HT1080 (cell line): ENCODE results near the gene NOX4. TPM values are rescaled to one million over a fixed set of nuclear protein-coding genes. Genes with fewer than 3 reads are reported as not detected.
"Not testable (repeated sequence)": the region's sequence is repeated elsewhere in the genome, so short reads cannot be mapped to it uniquely, and the experiment has no call there.

Source experiments
- DNase-seq: peaks from one replicate; pipeline ENCODE4 v3.0.0-alpha.2; 2015; ENCODE audit warnings: low read depth
- total RNA-seq: library from RNA; depleted of rRNA; stranded (reverse); fragments of >200 nt; shearing (Covaris generic); gene quantifications from 2 replicates; pipeline ENCODE4 v1.2.3, GENCODE V29; 2014

Gene NOX4
- total RNA-seq, 1 experiment from 2014 or later: 16.6 TPM

DNA sequence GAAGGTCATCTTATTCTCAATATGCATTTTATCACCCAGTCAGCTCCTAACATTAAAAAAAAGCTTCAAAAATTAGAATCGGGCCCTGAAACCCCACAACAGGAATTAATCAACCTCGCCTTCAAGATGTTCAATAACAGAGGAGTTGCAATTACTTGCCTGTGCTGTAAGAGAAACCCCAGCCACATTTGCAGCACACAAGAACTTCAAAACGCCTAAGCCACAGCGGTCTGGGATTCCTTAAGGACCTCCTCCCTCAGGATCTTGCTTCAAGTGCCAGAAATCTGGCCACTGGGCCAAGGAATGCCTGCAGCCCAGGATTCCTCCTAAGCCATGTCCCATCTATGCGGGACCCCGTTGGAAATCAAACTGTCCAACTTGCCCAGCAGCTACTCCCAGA lies 108.2 kb downstream of the NOX4 start:
- DNase-seq: not testable (repeated sequence)

DNA sequence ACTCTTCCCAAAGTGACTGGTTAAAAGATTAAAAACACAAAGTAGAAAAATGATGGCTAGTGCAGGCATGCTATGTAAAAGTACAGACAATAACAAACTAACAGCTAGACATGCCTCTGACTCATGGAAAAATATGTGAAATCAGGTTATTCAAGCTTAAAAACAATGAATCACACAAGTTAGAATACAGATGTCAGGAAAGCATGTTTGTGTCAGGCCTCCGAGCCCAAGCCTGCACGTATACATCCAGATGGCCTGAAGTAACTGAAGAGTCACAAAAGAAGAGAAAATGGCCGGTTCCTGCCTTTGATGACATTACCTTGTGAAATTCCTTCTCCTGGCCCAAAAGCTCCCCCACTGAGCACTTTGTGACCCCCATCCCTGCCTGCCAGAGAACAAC lies 110.1 kb downstream of the NOX4 start:
- DNase-seq: peak; percentile 93

DNA sequence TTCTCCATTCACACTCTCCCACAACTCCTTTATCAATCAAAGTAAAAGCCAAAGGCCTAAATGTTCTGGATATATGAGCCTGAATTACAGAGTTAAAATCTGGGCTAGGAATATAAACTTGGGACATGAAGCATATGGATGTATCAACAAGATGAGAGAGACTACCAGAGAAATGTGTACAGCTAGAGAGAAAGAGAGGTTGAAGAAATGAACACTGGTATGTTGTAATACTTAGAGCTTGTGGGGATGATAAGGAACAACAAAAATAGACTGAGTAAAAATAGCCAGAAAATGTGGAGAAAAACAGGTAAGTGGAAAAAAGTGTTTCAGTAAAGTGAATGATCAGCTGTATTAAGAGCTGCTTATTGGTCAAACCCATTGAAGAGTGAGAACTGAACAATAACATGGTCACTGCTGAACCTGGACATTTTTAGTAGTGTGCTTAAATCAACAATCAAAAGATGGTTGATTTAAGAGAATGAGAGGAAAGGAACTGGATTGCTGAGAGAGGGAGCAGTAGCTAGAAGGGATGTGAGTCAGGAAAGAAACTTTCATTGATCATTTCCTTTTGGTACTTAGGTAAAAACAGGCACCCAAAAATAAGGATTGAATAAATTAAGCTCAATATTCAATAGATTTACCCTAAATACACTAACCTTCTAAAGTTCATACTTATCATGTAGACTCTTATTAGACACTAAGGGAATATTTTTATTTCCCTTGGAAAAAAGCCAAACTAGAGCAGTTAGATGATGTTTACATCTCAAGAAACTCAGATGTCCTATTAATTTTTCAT lies 111.0 kb downstream of the NOX4 start:
- peak; percentile 57 for DNase-seq

DNA sequence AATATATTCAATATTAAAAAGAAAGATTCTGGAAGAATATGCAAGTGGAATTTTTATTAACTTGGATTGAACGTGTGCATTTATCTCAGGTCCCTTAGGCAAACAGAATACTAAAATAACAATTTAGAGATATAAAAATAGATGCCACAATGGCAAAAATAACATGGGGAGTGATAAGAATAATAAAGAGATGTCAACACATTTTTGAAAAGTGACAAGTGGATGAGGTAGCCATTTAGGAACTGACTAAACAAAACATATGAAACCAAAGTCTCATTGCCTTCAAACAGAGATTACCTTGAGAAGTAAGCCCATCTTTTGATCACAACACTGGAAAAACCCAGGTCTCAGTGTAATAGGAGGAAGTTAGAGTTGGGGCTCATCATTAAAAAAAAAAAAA lies 112.2 kb downstream of the NOX4 start:
- not testable (repeated sequence) for DNase-seq

DNA sequence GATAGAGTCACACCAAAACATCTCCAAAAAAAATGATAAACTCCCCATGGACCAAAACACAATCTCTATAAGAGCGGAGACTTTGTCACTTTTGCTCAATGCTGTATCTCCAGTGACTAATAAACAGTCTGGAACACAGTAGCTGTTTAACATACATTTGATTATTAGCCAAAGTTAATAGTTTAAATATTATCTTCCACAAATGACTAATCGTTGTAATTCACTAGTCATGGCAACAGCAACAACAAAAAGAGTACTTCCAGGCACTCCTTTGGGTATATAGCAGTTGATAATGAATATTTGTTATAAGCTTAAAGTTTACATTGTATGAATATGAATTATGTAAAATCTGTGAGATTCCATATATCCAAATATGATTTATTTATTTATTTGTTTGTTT lies 121.8 kb downstream of the NOX4 start:
- DNase-seq: not testable (repeated sequence)

DNA sequence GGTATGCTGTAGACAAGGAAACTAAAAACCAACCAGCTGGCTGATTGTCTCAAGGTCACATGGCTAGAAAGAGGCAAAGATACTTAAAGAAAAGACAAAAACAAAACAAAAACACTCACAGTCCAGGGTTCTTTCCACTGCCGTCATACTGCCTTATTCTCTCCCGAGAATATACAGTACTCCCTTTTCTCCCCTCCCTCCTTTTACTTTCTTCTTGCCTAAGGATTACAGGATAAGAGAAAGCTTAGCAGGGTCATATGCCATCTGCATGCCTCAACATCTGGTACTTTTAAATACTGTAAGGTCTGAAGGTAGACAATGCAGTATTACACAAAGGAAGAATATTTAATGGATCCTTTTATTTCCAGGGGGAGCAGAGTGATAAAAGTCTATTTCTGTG lies 126.3 kb downstream of the NOX4 start:
- DNase-seq: not testable (repeated sequence)

DNA sequence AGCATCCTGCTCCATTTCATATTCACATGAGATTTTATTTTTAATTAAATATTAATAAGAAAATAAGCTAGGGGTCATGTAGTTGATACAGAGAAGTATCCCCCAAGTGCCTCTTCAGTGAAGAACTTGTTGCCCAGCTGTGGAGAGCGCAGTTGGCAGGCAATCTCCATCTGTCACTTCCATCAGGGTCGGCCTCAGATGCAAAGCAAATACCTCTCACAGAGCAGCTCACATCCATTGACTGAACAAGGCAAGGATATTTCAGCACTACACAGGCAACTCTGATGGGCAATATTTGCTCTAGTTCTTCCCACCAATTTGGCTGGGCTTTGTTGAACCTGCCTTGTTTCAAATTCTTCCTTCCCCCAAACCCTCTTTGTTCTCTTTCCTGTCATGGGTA lies 129.4 kb downstream of the NOX4 start:
- no peak for DNase-seq

DNA sequence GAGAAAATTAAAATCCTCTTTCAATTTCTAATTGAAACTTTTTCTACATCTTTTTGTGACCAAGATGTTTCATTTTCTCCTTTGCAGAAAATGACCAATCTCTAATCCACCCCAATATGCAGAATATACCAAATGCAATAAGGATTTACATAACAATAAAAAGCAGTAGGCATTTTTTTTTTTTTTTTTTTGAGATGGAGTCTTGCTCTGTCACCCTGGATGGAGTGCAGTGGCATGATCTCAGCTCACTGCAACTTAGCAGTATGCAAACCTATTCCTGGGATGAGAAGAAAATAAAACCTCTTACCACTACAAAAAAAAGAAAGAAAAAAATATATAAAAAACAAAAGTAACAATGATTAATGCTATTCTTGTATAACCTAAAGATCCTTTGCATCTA lies 132.0 kb downstream of the NOX4 start:
- DNase-seq: not testable (repeated sequence)

DNA sequence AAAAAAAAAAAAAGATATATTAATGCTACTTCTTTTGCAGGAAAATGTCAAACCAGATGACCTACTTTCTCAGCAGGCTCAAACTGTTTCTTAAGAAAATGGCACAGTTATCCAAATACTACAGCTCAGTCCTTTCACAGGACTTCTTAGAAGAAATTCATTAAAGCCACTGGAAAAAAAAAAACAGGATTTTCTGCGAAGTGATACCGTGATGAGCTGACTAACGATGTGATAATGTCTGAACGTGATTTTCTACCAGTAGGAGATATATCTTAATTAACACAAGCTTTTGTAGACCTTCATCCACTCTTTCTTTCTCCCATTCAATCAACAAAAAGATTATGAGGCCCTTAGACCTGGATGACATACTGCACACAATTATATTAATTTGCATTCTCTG lies 132.4 kb downstream of the NOX4 start:
- no peak for DNase-seq

DNA sequence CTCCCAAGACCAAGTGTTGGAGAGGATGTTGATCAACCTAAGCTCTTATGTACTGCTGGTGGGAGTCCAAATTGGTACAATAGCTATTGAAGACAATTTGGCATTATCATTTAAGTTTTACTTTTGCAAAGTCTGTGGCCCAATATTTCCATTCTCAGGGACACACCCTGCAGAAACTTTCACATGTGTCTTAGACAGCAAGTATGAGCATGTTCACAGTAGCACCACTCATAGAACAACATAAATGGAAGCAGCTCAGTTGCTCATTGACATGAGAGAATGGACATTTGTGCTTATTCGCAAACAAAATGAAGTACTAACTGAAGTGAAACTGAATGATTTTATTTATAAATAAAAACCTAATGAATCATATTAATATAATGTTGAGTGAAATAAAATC lies 135.5 kb downstream of the NOX4 start:
- DNase-seq: no peak

DNA sequence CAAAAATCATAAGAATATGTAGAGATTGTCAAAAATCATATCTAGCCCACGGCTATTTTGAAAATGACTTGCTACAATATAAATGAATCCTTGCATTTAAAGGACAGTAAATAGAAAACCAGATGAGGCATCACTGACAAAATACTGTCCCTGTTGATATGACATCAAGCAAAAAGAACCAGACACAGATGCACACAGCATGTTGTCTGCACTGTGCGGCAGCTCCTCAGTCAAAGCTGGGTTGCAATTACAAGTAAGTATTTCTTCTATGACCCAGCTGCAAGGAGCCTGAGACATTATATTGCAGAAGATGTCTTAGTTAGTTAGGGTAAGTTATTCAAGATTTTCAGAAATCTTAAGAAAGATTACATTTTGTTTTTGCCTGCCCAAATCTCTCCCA lies 136.7 kb downstream of the NOX4 start:
- not testable (repeated sequence) for DNase-seq

DNA sequence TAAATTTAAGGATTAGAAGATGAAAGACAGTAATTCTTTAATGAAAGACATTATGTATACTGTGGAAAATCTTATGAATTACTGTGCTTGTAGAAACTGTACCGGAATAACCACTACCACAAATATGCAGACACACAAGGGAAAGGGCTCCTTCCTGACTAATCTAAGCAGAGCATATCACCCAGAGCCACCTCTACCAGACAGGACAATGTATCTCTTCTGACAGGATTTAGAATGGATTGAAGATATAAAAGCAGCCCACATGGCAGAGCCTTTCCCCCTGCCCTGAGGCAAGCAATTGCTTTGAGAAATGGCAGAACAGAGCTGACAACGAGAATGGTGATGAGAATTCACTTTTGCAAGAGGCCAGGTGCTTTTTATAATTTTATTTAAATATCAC lies 144.1 kb downstream of the NOX4 start:
- DNase-seq: no peak

DNA sequence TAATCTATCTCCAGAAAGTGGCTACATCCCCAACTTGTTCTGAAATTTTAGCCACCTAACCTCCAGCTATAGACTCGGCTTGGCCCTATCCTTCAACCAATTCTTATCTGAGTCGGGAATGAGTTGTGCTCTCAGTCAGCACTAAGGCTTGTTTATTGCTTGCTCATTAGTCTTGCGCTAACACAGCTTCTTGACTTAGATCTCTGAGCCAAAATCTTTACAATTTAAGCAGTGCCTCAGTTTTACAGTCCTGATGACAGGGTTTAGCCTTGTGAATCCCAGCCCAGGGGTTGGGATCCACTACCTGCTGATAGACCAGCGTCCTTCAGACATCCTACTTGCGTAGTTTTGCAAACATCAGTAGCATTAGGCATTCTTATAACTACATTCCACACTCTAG lies 144.6 kb downstream of the NOX4 start:
- DNase-seq: no peak

DNA sequence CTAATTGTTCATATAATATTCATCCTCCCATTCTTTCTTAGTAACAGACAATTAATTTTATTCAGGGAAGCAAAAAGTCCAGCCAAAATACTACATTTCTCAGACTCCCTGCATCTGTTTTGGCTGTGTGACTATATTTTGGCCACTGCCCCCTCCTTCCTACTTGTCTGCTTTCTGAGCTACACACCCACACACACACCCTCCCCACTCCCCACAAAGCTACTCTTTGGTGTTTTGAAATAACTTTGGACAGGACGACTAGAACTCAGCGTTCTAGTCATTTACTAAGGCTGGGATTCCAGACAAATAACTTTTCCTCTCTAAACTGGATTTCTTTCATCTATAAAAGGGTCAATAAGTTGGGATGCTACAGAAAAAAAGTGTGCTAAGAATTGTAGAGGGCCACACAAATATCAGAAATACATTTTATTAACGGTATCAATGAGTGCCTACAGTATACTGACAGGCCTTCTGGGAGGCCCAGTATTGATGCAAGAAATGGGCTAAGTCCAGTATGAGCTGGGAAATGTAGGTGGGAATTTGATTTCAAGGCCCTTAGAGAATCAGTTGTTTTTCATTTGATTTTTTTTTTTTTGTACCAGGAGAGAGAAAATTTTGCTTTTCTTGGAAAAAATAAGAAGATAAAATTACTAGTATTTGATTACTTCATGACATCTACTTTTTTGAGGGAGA lies 148.1 kb downstream of the NOX4 start:
- DNase-seq: not testable (repeated sequence)

DNA sequence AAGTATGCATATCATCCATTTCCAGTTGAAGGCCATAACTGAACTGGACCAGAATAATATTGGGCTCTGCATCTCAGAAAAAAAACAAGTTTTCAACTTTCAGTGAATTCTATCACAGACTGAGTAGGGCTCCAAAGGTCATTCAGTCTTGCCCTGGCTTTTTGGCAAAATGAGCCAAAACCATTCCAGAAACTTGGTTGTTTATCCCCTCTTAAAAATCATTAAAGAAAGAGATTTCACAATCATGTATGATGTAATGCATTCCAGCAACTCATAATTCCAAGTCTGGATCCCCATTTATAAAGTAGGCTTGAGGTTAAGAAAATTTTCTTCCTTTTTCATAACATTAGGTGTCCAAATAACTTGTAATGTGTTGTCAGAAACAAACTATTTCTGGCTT lies 150.7 kb downstream of the NOX4 start:
- not testable (repeated sequence) for DNase-seq

DNA sequence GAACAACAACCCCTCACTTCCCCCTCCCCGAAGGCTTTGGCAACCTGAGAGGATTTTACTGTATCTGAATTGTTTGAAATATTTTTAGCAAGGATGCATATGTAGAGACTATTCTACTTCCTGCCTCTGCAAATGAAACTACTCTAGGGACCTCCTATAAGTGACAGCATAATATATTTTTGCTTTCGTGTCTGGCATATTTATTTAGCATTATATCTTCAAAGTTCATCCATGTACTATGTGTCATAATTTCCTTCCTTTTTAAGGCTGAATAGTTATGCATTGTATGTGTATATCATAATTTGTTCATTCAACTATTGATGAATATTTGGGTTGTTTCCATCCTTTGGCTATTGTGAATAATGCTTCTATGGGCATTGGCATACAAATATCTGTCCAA lies 153.1 kb downstream of the NOX4 start:
- DNase-seq: not testable (repeated sequence)

DNA sequence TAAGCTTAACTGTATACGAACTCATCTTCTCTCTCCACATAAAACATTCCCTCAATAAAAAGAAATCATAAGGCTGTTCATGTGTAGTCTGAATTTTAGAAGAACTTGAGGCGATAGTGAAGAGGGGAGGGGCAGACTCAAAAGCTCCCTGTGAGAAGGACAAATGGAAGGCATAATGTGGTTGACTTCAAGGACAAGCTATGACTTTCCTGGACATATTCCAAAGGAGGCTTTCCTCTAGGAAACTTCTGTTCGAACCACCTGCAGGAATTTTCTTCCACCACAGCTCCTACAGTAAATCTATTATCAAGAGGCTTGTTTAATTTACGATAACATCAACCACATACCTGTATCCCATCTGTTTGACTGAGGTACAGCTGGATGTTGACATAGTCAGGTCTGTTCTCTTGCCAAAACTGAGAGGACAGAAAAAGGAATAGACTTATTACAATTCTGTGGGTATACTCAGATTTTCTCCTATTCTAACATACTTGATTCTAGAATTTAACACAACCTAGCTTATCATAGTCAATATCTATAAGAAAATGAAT lies 154.0 kb downstream of the NOX4 start:
- DNase-seq: peak; percentile 21

DNA sequence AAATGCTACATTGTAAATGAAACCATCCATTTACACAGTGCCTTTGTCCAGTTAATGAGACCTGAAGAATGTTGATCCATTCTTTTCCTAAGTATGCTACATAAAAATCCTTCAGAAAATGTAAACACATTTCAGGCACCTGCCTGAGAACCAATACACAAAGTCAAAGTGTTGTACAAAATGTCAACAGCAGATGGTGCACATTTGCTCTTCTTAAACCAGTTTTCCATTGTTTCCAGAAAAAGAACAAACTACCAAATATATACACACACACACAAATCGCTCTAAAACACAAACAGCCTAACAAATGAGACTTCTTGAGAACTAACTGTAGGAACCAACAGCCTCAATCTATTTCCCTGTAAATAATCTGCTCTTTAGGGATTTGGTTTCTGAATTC lies 157.5 kb downstream of the NOX4 start:
- DNase-seq: peak; percentile 54

DNA sequence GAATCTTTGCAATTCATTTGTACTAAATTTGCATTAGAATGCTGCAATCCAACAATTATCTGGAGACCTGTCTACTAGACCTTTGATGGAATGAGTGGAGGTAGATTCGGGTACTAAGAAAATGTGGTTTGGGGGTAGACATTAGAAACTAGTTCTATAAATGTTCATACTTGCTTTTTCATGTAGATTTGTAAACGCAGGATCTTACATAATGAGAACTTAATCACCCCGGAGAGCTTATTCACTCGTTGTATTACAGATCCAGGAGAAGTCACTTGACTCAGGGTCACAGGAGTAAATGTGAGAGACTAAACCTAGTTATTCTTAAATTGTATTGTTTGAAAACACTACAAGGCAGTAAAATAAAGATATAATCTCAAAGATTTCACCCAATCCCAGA lies 159.2 kb downstream of the NOX4 start:
- not testable (repeated sequence) for DNase-seq

DNA sequence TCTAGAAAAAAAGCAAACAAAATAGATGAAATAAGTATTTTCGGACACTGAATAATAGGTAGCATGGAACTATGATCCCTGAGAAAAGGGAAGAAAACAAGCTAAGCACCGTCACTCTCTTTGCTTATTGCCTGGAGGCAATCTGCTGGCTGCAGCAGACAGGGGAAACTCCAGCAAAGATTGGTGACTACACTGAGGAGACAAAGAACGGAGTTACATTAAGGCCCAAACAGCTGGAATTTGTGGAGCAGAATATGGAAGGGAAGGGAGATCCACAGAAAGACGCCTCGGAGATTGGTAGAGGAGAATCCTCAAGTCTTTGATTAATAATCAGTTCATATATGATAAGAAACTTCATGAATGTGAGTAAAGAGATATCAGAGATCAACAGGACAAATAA lies 163.3 kb downstream of the NOX4 start:
- DNase-seq: no peak

DNA sequence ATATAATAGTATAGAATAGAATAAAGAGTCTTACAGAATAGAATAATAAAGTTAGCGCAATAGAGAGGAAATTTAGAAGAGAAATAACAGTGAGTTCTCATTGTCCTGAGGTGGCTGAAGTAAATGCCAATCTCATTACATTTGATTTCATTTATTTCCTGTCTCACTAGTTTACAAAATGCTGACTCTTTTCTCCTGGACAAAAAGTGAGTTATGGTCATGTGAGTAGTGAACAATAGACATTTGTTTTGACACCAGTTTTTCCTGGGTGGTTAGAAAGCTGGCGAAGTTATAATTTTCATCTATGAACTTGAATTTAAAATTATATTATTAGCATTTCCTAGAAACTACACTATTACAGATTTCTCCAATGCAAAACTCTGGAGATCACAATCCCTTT lies 169.8 kb downstream of the NOX4 start:
- DNase-seq: peak; percentile 19

DNA sequence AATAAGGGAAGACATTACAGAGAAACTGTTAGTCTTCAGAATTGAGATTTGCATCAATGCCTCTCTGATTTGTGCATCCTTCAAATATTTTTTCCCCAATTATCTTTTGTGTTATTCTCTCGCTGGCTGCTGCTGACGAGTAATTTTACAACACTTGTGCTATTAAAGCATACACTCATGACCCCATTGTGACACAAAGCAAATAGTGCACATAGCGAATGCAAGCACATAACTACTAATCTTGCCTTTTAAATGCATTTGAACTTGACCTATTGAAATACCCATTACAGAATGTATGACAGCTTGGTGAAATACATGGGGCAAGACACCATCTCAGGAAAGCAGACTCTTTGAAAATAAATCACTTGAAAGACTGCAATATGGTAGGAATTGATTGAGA lies 180.6 kb downstream of the NOX4 start:
- not testable (repeated sequence) for DNase-seq
